Mesendoderm (in vitro differentiated cells): ENCODE data around the gene LAG3.

ENCODE experiments used
- DNase-seq: peaks from one replicate; pipeline ENCODE4 v3.0.0; 2013
- H2AK5ac ChIP-seq: 2 replicates; pipeline ENCODE4 v1.6.1; 2013; ENCODE audit warnings: low read length, inconsistent platforms
- H2BK120ac ChIP-seq: 2 replicates; pipeline ENCODE4 v1.6.1; 2013; ENCODE audit warnings: low read depth, mild to moderate bottlenecking, low read length, moderate library complexity, mixed read lengths
- H2BK15ac ChIP-seq: replicated peaks from 2 replicates; pipeline ENCODE4 v1.6.1; 2013; ENCODE audit warnings: low read depth, mild to moderate bottlenecking, moderate library complexity
- H2BK5ac ChIP-seq: 2 replicates; pipeline ENCODE4 v1.6.1; 2013; ENCODE audit warnings: low read length, inconsistent platforms
- H3K18ac ChIP-seq: 2 replicates; pipeline ENCODE4 v1.6.1; 2013; ENCODE audit warnings: mild to moderate bottlenecking, low read length, mixed read lengths
- H3K23ac ChIP-seq: one replicate; pipeline ENCODE4 v1.6.1; 2013; ENCODE audit warnings: low read length
- H3K27ac ChIP-seq: 2 replicates; pipeline ENCODE4 v1.5.1; 2013; ENCODE audit warnings: low read depth, mild to moderate bottlenecking, inconsistent platforms, low read length, moderate library complexity
- H3K27me3 ChIP-seq: 2 replicates; pipeline ENCODE4 v1.6.1; 2013; ENCODE audit warnings: low read length, control low read depth, mild to moderate bottlenecking, inconsistent platforms; ENCODE audit not compliant: insufficient read depth, poor library complexity
- H3K36me3 ChIP-seq: 2 replicates; pipeline ENCODE4 v1.6.1; 2013; ENCODE audit warnings: low read length, inconsistent platforms; ENCODE audit not compliant: control insufficient read depth, insufficient read depth
- H3K4ac ChIP-seq: one replicate; pipeline ENCODE4 v1.6.1; 2013; ENCODE audit warnings: low read depth, mild to moderate bottlenecking, low read length, moderate library complexity
- H3K4me1 ChIP-seq: 2 replicates; pipeline ENCODE4 v1.6.1; 2013; ENCODE audit warnings: low read depth, low read length, inconsistent platforms; ENCODE audit not compliant: control insufficient read depth
- H3K4me2 ChIP-seq: 2 replicates; pipeline ENCODE4 v1.6.1; 2013; ENCODE audit warnings: low read length
- H3K4me3 ChIP-seq: 2 replicates; pipeline ENCODE4 v1.5.1; 2013; ENCODE audit warnings: mild to moderate bottlenecking, low read length
- H3K56ac ChIP-seq: one replicate; pipeline ENCODE4 v1.6.1; 2013; ENCODE audit warnings: low read length
- H3K79me1 ChIP-seq: 2 replicates; pipeline ENCODE4 v1.6.1; 2013; ENCODE audit warnings: low read length, inconsistent platforms
- H3K79me2 ChIP-seq: 2 replicates; pipeline ENCODE4 v1.6.1; 2013; ENCODE audit warnings: mild to moderate bottlenecking, low read length; ENCODE audit not compliant: control insufficient read depth, insufficient read depth
- H3K9ac ChIP-seq: 2 replicates; pipeline ENCODE4 v1.6.1; 2013; ENCODE audit warnings: low read length, inconsistent platforms
- H4K5ac ChIP-seq: one replicate; pipeline ENCODE4 v1.6.1; 2013; ENCODE audit warnings: low read length
- H4K8ac ChIP-seq: one replicate; pipeline ENCODE4 v1.6.1; 2013; ENCODE audit warnings: low read depth, mild to moderate bottlenecking, control low read depth, low read length, moderate library complexity
- WGBS: extraction: QIAGEN DNeasy Blood & Tissue Kit; methylation state at CpG from one replicate; pipeline ENCODE4 v1.1.7; 2013; ENCODE audit warnings: low lambda C conversion rate, missing lambda C conversion rate; ENCODE audit not compliant: insufficient coverage; ENCODE audit errors: extremely low coverage; 5-methylcytosine and 5-hydroxymethylcytosine counted together

Gene LAG3

GRCh38 chr12:6754411-6754810, 17.9 kb upstream of the LAG3 start:
- no peak for DNase-seq
- H3K56ac ChIP-seq = no peak overlapping the region
- H4K5ac ChIP-seq = no peak overlapping the region
- H3K27ac ChIP-seq = no peak overlapping the region
- H3K9ac ChIP-seq = peak overlapping the region; percentile 67
- H3K4me1 ChIP-seq = peaks cover 4% of the 10 kb centered on the region
- WGBS = no CpG with 5 or more reads among the region's 2 CpGs
- peaks cover 10% of the 10 kb centered on the region for H3K79me2 ChIP-seq
- H3K36me3 ChIP-seq = peaks cover 7% of the 10 kb centered on the region
- no peak overlapping the region for H2BK15ac ChIP-seq
- no peak overlapping the region for H3K4me3 ChIP-seq
- no peak overlapping the region for H2BK120ac ChIP-seq
- no peak overlapping the region for H3K23ac ChIP-seq
- H3K4me2 ChIP-seq = no peak overlapping the region
- H3K79me1 ChIP-seq = peaks cover 12% of the 10 kb centered on the region
- H2BK5ac ChIP-seq = no peak overlapping the region
- no peak overlapping the region for H4K8ac ChIP-seq
- H3K4ac ChIP-seq = no peak overlapping the region
- no peaks in the 10 kb centered on the region for H3K27me3 ChIP-seq
- H2AK5ac ChIP-seq = no peak overlapping the region
- H3K18ac ChIP-seq = no peak overlapping the region

DNA sequence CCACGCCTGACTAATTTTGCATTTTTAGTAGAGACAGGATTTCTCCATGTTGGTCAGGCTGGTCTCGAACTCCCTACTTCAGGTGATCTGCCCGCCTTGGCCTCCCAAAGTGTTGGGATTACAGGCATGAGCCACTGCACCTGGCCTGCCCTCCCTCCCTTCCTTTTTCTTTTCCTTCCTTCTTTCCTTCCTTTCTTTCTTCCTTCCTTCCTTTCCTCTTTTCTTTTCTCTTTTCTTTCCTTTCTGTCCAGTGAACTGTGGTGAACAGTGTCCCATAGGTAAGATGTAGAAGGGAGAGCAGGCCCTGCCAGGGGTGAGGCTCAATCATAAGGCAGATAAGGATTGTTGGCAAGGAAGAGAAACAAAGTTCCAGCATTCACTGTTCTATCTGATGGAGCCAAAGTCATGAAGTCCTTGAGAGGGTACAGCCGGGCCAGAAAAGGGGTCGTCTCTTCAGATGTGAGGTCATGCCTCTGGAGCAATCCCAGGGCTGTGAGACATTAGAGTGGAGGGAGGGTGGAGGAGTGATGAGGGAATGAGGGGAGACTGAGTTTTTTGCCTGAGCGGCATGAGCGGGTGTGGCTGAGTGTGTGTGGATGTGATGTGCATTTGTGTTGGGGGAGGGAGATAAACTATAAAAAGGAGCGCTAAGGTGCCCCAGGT, 15.2 kb upstream of the LAG3 start:
- H3K27me3 ChIP-seq = no peaks in the 10 kb centered on the region
- H4K5ac ChIP-seq = no peak overlapping the region
- no peak overlapping the region for H3K23ac ChIP-seq
- no peak overlapping the region for H2BK15ac ChIP-seq
- H3K4ac ChIP-seq = no peak overlapping the region
- H3K4me3 ChIP-seq = no peak overlapping the region
- H4K8ac ChIP-seq = no peak overlapping the region
- WGBS = no CpG with 5 or more reads among the region's 8 CpGs
- DNase-seq = no peak
- H2BK5ac ChIP-seq = no peak overlapping the region
- no peak overlapping the region for H3K27ac ChIP-seq
- H3K4me1 ChIP-seq = peaks cover 4% of the 10 kb centered on the region
- H3K79me1 ChIP-seq = peaks cover 2% of the 10 kb centered on the region
- H3K9ac ChIP-seq = no peak overlapping the region
- no peak overlapping the region for H3K18ac ChIP-seq
- no peak overlapping the region for H2AK5ac ChIP-seq
- no peak overlapping the region for H2BK120ac ChIP-seq
- peaks cover 5% of the 10 kb centered on the region for H3K79me2 ChIP-seq
- no peak overlapping the region for H3K4me2 ChIP-seq
- peak overlapping the region; percentile 42 for H3K56ac ChIP-seq
- H3K36me3 ChIP-seq = no peaks in the 10 kb centered on the region

GRCh38 chr12:6758506-6759095, 13.7 kb upstream of the LAG3 start:
- Histone ChIP-seq H3K4me3 (no peak overlapping the region), H2AK5ac (peak overlapping the region; percentile 97), H2BK120ac (no peak overlapping the region), H4K8ac (no peak overlapping the region), H2BK15ac (no peak overlapping the region), H3K23ac (no peak overlapping the region), H2BK5ac (no peak overlapping the region), H3K36me3 (no peaks in the 10 kb centered on the region), H3K4me2 (no peak overlapping the region), H3K18ac (no peak overlapping the region), H3K79me1 (no peaks in the 10 kb centered on the region), H3K9ac (peak overlapping the region; percentile 38), H3K56ac (peak overlapping the region; percentile 46), H3K4ac (no peak overlapping the region), H3K4me1 (peaks cover 9% of the 10 kb centered on the region), H4K5ac (no peak overlapping the region), H3K79me2 (no peaks in the 10 kb centered on the region), H3K27ac (no peak overlapping the region), H3K27me3 (no peaks in the 10 kb centered on the region)
- peak; percentile 39 for DNase-seq
- no CpG with 5 or more reads among the region's 9 CpGs for WGBS

GRCh38 chr12:6759741-6760140, 12.6 kb upstream of the LAG3 start:
- no peak overlapping the region for H3K27ac ChIP-seq

DNA sequence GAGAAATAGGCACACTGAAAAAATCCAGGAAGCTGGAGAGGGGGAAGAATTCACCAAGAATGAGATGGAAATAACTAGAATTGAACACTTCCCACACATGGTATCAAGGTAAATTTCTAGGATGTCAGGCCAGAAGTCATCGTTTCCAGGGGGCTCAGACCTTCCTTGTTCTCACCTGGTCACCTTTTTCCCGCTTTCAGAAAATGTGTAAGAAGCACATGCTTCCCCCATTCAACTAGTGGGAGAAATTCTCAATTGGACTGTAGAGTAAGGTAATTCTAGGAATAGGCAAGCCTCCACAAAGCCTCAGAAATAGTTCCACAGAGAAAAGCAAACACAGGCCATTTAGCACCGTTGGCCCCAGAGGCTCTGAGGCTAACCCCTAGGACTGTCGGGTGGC, 8.9 kb upstream of the LAG3 start:
- Histone ChIP-seq H3K23ac (no peak overlapping the region), H3K79me2 (peaks cover 15% of the 10 kb centered on the region), H2BK5ac (peak overlapping the region; percentile 24), H3K27me3 (no peaks in the 10 kb centered on the region), H3K27ac (peak overlapping the region; percentile 66), H3K4me2 (no peak overlapping the region), H4K5ac (peak overlapping the region; percentile 88), H3K18ac (peak overlapping the region; percentile 94), H2BK15ac (peak overlapping the region; percentile 9), H3K4me3 (no peak overlapping the region), H2AK5ac (peak overlapping the region; percentile 80), H3K56ac (peak overlapping the region; percentile 77), H3K9ac (peak overlapping the region; percentile 67), H3K4ac (peak overlapping the region; percentile 90), H3K79me1 (peaks cover 5% of the 10 kb centered on the region), H2BK120ac (peak overlapping the region; percentile 91), H4K8ac (peak overlapping the region; percentile 58), H3K36me3 (no peaks in the 10 kb centered on the region), H3K4me1 (peaks cover 14% of the 10 kb centered on the region)
- WGBS = no CpG with 5 or more reads among the region's 4 CpGs
- DNase-seq = no peak

More at GRCh38 chr12:6759741-6760140, 12.6 kb upstream of the LAG3 start:
- H3K36me3 ChIP-seq = no peaks in the 10 kb centered on the region
- H3K4me3 ChIP-seq = no peak overlapping the region
- H3K79me2 ChIP-seq = no peaks in the 10 kb centered on the region
- H3K23ac ChIP-seq = no peak overlapping the region
- no peaks in the 10 kb centered on the region for H3K79me1 ChIP-seq
- no peak overlapping the region for H3K4ac ChIP-seq
- H2BK15ac ChIP-seq = no peak overlapping the region
- H2BK5ac ChIP-seq = no peak overlapping the region
- H3K4me2 ChIP-seq = no peak overlapping the region
- no peaks in the 10 kb centered on the region for H3K27me3 ChIP-seq
- H3K4me1 ChIP-seq = peaks cover 7% of the 10 kb centered on the region
- no peak overlapping the region for H4K8ac ChIP-seq
- H2AK5ac ChIP-seq = no peak overlapping the region
- no peak for DNase-seq
- no peak overlapping the region for H4K5ac ChIP-seq
- H3K18ac ChIP-seq = no peak overlapping the region
- no peak overlapping the region for H3K56ac ChIP-seq
- H2BK120ac ChIP-seq = no peak overlapping the region
- H3K9ac ChIP-seq = no peak overlapping the region
- WGBS = no CpG with 5 or more reads among the region's 5 CpGs
